Measurements from ENCODE around the gene MIA. TPM values are rescaled to one million over a fixed set of nuclear protein-coding genes. Genes with fewer than 3 reads are reported as not detected.

MIA gene
- not detected in 5 replicates for total RNA-seq (2022; extraction: Qiagen RNA extraction; ENCODE audit: low read depth)

GRCh38 chr19:40774916-40775631 lies at the start of gene MIA:
MIA (plus strand) TSS chr19:40775521; CDS start chr19:40775543, 22 bp downstream.

GRCh38 chr19:40750058-40750873 lies 25.1 kb upstream of the MIA start, which contains the start of gene ACTMAP:
ACTMAP (minus strand) TSS chr19:40750477; CDS start chr19:40749803, 674 bp downstream.

GRCh38 chr19:40750874-40751537 lies 24.3 kb upstream of the MIA start, which contains the start of gene SNRPA:
SNRPA (plus strand) TSS chr19:40751203; CDS start chr19:40751409, 206 bp downstream.

GRCh38 chr19:40777937-40778705 lies 2.8 kb downstream of the MIA start, which contains the start of gene RAB4B:
RAB4B (plus strand) TSS chr19:40778247; CDS start chr19:40778376, 129 bp downstream.

GRCh38 chr19:40798683-40799557 lies 23.6 kb downstream of the MIA start, which contains the start of gene EGLN2:
EGLN2 (plus strand) TSS chr19:40799191; CDS start chr19:40800573, 1,382 bp downstream.

Other genes starting within 250 kb of the MIA start
- gene SHKBP1, start 198.6 kb upstream of the MIA start, total RNA-seq (2022; extraction: Qiagen RNA extraction; ENCODE audit: low read depth), result 102 to 140 TPM (median 128 TPM) in 5 replicates
- gene LTBP4, start 174.2 kb upstream of the MIA start, total RNA-seq (2022; extraction: Qiagen RNA extraction; ENCODE audit: low read depth), result 39.9 to 56.8 TPM (median 50.4 TPM) in 5 replicates
- gene NUMBL, start 84.9 kb upstream of the MIA start, total RNA-seq (2022; extraction: Qiagen RNA extraction; ENCODE audit: low read depth), result 55.3 to 82.4 TPM (median 72.5 TPM) in 5 replicates
- gene COQ8B, start 58.6 kb upstream of the MIA start, total RNA-seq (2022; extraction: Qiagen RNA extraction; ENCODE audit: low read depth), result 74.3 to 95.8 TPM (median 86.7 TPM) in 5 replicates
- gene ITPKC, start 58.4 kb upstream of the MIA start, total RNA-seq (2022; extraction: Qiagen RNA extraction; ENCODE audit: low read depth), result 29.6 to 39.9 TPM (median 35.7 TPM) in 5 replicates
- gene ACTMAP, start 25.0 kb upstream of the MIA start, total RNA-seq (2022; extraction: Qiagen RNA extraction; ENCODE audit: low read depth), result 14.9 to 18.5 TPM (median 17.5 TPM) in 5 replicates
- gene SNRPA, start 24.3 kb upstream of the MIA start, total RNA-seq (2022; extraction: Qiagen RNA extraction; ENCODE audit: low read depth), result 146 to 179 TPM (median 154 TPM) in 5 replicates
- gene RAB4B, start 2.7 kb downstream of the MIA start, total RNA-seq (2022; extraction: Qiagen RNA extraction; ENCODE audit: low read depth), result 14.1 to 21.1 TPM (median 18.3 TPM) in 5 replicates
- 74.8 to 93.5 TPM (median 90.2 TPM) in 5 replicates for gene EGLN2, start 23.7 kb downstream of the MIA start, total RNA-seq (2022; extraction: Qiagen RNA extraction; ENCODE audit: low read depth)
- not detected in 5 replicates for gene CYP2A6, start 74.9 kb downstream of the MIA start, total RNA-seq (2022; extraction: Qiagen RNA extraction; ENCODE audit: low read depth)
- not detected in 5 replicates for gene CYP2A7, start 106.7 kb downstream of the MIA start, total RNA-seq (2022; extraction: Qiagen RNA extraction; ENCODE audit: low read depth)
- gene CYP2B6, start 215.8 kb downstream of the MIA start, total RNA-seq (2022; extraction: Qiagen RNA extraction; ENCODE audit: low read depth), result 0.03 TPM in 1 of 5 replicates, not detected in the others

All from A549 treated with GW870086 at 1 μM for 4 hours (cell line).